Mesothelial cell of epicardium (in vitro differentiated cells): ENCODE data around the gene KRTAP5-9. TPM values are rescaled to one million over a fixed set of nuclear protein-coding genes. Genes with fewer than 3 reads are reported as not detected.
"Not testable (repeated sequence)": the region's sequence is repeated elsewhere in the genome, so short reads cannot be mapped to it uniquely, and the experiment has no call there.

Experiments
- DNase-seq, 2 experiments: peaks; one replicate each; pipeline ENCODE4 v3.0.0; 2021; ENCODE audit warnings: low spot score in 2 of 2; ENCODE audit not compliant: unreplicated experiment in 2 of 2
- H3K27ac Mint-ChIP-seq: 2 replicates; pipeline ENCODE4 v1.8.0; 2021; ENCODE audit warnings: mixed read lengths
- H3K27me3 Mint-ChIP-seq: 2 replicates; pipeline ENCODE4 v1.8.0; 2021; ENCODE audit warnings: low read depth, mixed read lengths
- H3K36me3 Mint-ChIP-seq: 2 replicates; pipeline ENCODE4 v1.8.0; 2021; ENCODE audit warnings: mixed read lengths
- H3K4me1 Mint-ChIP-seq: 2 replicates; pipeline ENCODE4 v1.8.0; 2021; ENCODE audit warnings: mixed read lengths
- H3K4me3 Mint-ChIP-seq: 2 replicates; pipeline ENCODE4 v1.8.0; 2021; ENCODE audit warnings: mild to moderate bottlenecking, moderate library complexity, mixed read lengths
- H3K9me3 Mint-ChIP-seq: 2 replicates; pipeline ENCODE4 v1.8.0; 2021; ENCODE audit warnings: mixed read lengths
- total RNA-seq: library from RNA; stranded (reverse); gene quantifications from 3 replicates; pipeline ENCODE4 v1.2.1, GENCODE V29; 2021
- TF ChIP-seq, protein P1 (sequence below): fragments of 200-600 bp; sonication (generic); IDR thresholded peaks from one replicate; pipeline ENCODE4 v1.5.0; 2021; ENCODE audit warnings: antibody characterized with exemption; ENCODE audit not compliant: unreplicated experiment

KRTAP5-9 gene
- total RNA-seq, 1 donor from 2014 or later, result 0.65 TPM

DNA sequence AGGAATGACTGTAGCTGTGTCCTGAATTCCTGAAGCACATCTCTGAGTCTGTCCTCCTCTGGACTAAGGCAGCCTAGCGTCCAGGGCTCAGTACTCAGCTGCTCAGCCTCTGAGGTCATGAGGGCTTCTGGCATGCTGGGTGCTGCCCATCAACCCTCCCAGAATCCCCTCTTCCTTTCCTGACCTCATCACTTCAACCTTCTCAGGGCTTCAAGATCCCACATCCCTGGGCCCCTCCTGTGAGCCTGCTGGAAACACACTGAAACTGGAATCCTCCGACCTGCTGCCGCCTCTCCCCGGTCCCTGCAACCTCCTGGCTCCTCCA is 9.6 kb upstream of the KRTAP5-9 start:
- Mint-ChIP-seq H3K27ac (no peak overlapping the region), H3K9me3 (peaks cover 11% of the 10 kb centered on the region), H3K27me3 (no peaks in the 10 kb centered on the region), H3K4me1 (peaks cover 16% of the 10 kb centered on the region), H3K4me3 (no peak overlapping the region), H3K36me3 (no peaks in the 10 kb centered on the region)
- no peak for DNase-seq
- TF ChIP-seq, protein P1, sequence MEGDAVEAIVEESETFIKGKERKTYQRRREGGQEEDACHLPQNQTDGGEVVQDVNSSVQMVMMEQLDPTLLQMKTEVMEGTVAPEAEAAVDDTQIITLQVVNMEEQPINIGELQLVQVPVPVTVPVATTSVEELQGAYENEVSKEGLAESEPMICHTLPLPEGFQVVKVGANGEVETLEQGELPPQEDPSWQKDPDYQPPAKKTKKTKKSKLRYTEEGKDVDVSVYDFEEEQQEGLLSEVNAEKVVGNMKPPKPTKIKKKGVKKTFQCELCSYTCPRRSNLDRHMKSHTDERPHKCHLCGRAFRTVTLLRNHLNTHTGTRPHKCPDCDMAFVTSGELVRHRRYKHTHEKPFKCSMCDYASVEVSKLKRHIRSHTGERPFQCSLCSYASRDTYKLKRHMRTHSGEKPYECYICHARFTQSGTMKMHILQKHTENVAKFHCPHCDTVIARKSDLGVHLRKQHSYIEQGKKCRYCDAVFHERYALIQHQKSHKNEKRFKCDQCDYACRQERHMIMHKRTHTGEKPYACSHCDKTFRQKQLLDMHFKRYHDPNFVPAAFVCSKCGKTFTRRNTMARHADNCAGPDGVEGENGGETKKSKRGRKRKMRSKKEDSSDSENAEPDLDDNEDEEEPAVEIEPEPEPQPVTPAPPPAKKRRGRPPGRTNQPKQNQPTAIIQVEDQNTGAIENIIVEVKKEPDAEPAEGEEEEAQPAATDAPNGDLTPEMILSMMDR, result no peak

DNA sequence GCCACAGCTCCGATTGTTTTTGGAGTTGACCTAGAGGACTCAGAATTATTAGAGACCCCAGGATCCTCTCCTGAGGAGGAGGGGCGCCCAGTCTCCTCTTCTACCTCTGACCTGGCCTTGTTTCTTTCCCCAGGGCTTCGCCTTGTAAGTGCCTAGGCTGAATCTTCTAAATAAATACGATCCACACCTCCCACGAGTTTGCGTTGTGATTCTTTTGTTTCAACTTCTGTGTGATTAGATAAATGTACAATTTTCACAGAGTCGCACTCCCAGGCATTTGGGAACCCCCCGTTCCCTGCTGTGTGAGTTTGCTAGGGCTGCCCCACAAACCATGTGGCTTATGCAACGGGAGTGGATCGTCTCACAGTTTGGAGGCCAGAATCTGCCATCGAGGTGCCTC is 9.2 kb upstream of the KRTAP5-9 start:
- DNase-seq, result no peak
- peaks cover 16% of the 10 kb centered on the region for H3K4me1 Mint-ChIP-seq
- no peaks in the 10 kb centered on the region for H3K27me3 Mint-ChIP-seq
- H3K4me3 Mint-ChIP-seq, result no peak overlapping the region
- no peaks in the 10 kb centered on the region for H3K36me3 Mint-ChIP-seq
- no peak overlapping the region for H3K27ac Mint-ChIP-seq
- peaks cover 11% of the 10 kb centered on the region for H3K9me3 Mint-ChIP-seq
- TF ChIP-seq, protein P1, result no peak

DNA sequence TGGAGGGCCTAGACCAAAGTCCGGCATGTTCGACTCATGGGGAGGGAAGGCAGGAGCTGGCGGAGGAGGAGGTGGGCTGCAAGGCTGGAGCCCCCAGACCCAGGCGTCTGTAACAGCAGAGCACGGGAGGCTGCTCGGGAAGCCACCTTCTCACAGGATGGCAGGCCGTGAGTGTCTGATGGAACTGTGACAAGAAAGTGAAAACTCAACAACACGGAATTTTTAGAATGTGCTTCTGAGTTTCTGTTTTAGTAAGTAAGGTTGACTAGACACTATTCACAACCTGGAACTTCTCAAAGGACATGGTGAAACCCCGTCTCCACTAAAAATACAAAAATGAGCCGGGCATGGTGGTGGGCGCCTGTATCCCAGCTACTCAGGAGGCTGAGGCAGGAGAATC is 8.2 kb upstream of the KRTAP5-9 start:
- Mint-ChIP-seq H3K9me3 (peaks cover 11% of the 10 kb centered on the region), H3K4me1 (peaks cover 13% of the 10 kb centered on the region)
- H3K36me3 Mint-ChIP-seq, H3K27me3 Mint-ChIP-seq, H3K27ac Mint-ChIP-seq, H3K4me3 Mint-ChIP-seq, DNase-seq: not testable (repeated sequence)

DNA sequence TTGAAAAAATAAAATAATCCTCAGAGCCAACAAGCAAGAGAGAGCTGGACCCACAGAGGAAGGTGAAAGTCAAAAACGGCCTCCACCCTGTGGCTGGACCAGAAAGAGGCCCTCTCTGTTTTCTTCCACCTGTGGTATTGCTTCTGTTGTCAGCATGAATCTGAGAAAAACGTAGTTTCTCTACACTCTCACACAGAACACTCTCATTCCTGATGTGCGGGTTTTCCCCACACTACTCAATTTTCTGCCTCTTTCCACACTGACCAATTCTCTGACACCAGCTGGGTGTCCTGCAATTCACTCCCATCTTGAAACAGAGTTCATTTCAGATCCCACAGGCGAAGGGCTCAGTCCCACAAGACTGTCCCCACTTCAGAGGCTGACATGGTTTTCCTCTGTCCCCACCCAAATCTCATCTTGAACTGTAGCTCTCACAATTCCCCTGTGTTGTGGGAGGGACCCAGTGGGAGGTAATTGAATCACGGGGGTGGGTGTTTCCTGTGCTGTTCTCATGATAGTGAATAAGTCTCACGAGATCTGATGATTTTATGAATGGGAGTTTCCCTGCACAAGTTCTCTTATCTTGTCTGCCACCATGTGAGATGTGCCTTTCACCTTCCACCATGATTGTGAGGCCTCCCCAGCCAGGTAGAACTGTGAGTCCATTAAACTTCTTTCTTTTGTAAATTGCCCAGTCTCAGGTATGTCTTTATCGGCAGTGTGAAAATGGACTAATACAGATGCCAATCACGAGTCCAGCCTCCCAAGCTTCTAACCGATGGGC is 7.5 kb upstream of the KRTAP5-9 start:
- not testable (repeated sequence) for H3K36me3 Mint-ChIP-seq, H3K27ac Mint-ChIP-seq, H3K4me1 Mint-ChIP-seq, DNase-seq, H3K4me3 Mint-ChIP-seq, H3K27me3 Mint-ChIP-seq
- H3K9me3 Mint-ChIP-seq, result peaks cover 11% of the 10 kb centered on the region

GRCh38 chr11:71542382-71542781 is 5.8 kb upstream of the KRTAP5-9 start:
- H3K27me3 Mint-ChIP-seq, result no peaks in the 10 kb centered on the region
- no peak overlapping the region for H3K4me3 Mint-ChIP-seq
- H3K36me3 Mint-ChIP-seq, result no peaks in the 10 kb centered on the region
- TF ChIP-seq, protein P1, result no peak
- DNase-seq, result no peak
- H3K9me3 Mint-ChIP-seq, result peaks cover 18% of the 10 kb centered on the region
- H3K4me1 Mint-ChIP-seq, result peaks cover 8% of the 10 kb centered on the region
- no peak overlapping the region for H3K27ac Mint-ChIP-seq

DNA sequence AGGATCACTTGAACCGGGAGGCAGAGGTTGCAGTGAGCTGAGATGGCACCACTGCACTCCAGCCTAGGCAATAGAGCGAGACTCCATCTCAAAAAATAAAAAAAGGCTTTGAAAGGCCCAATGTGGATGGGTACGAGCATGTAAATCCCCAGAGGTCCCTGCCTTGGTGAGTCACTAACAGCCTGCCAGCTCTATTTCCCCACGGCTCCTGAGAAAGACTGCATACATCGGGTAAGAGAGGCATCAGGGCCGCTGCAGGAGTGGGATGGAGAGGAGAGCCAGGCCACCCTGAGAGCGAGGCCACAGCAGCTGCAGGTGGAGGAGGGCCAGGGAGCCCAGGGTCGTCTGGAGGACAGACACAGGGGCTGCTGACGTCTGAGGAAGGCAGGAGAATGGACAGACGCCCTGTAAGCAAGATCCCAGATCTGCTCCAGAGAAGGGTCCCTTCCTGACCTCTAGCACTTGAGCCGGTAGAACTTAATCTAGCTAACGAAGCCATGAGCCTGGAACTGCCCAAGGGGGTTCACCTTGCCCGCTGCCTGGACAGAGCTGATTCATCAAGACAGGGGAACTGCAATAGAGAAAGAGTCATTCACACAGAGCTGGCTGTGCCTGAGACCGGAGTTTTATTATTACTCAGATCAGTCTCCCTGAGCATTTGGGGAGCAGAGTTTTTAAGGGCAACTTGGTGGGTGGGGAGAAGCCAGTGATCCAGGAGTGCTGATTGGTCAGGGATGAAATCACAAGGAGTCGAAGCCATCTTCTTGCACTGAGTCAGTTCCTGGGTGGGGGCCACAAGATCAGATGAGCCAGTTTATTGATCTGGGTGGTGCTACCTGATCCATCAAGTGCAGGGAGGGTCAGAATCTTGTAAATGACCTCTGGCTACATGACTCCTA is 5.1 kb upstream of the KRTAP5-9 start:
- Mint-ChIP-seq H3K27me3 (peaks cover 5% of the 10 kb centered on the region), H3K36me3 (no peaks in the 10 kb centered on the region), H3K9me3 (peaks cover 18% of the 10 kb centered on the region), H3K4me1 (peaks cover 8% of the 10 kb centered on the region), H3K27ac (no peak overlapping the region), H3K4me3 (no peak overlapping the region)
- no peak for DNase-seq
- TF ChIP-seq, protein P1, result no peak
